HG03378 (cell line): ENCODE results near the gene SREBF2.
A peak's percentile ranks its signal among the peaks of the same experiment; 100 is the strongest.

ENCODE experiments used
- ATAC-seq: cut with Tn5 transposase; IDR thresholded peaks from one replicate; pipeline ENCODE4 v1.9.1; 2021; ENCODE audit warnings: mild to moderate bottlenecking, moderate library complexity; ENCODE audit not compliant: unreplicated experiment

The SREBF2 gene

DNA sequence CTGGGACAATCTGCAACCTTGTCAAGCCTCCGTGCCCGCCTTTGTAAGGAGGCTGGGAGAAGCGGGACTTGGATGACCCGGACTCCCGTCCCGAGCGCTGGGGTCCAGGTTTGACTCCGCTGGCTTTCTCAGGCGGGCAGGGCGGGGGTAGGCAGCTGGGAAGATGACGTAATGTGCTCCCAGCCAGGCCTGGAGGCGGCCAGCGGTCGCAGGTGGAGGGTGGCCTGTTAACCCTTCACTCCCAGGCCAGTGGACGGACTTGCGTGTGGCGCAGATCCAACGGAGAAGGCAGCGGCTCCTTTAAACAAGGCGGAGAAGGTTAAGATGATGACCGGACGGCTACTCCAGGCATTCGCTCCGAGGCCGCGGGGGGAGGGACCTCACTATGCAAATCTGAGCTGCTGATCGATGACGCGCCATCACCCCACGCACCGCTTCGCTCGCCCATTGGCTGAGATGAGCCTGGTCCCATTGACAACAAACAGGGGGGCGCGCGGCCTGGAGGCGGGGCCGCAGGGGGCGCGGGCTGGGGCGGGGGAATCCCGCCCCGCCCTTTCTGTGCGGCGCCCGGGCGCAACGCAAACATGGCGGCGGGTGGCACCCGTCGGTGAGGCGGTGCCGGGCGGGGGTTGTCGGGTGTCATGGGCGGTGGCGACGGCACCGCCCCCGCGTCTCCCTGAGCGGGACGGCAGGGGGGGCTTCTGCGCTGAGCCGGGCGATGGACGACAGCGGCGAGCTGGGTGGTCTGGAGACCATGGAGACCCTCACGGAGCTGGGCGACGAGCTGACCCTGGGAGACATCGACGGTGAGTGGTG lies at the start of gene SREBF2:
TSS of gene SREBF2 (plus strand) at position 553 of the 816 bp plus-strand sequence. CDS start at position 719, 166 bp downstream.
- ATAC-seq: peak; percentile 89

DNA sequence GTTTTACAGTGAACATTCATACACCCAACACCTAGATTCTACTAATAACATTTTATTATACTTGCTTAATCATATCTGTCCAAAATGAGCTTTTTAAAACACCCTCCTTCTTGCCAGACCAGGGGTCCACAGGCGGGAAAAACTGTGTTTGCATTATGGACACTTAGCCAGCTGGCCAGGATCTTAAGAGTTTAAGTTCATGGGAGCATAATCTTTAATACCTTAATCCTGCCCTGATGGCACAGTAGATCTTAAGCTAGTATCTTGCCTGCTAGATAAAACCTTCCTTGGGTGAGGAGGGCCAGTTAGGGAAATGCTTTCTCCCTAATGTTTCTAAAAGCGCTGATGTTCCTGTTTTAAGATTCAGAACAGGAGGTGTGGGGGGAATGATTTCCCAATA lies 45.6 kb upstream of the SREBF2 start:
- no peak for ATAC-seq

DNA sequence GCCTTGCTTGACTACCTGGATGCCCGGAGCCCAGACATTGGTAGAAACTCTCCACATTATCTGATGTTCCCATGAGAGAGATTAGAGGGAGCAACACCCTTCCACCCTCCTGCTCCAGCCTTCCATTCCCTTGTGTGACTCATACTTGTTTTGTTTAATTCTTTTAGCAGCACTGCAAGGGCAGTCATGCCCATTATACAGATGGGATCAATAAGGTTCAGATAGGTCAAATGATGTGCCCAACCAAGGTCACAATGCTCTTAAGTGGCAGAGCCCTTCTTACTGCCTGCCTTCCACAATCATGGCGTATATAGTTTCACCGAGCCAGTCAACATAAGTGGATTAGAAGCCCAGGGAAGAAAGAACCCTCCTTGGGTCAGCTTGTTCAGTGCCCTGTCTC lies 39.0 kb upstream of the SREBF2 start:
- no peak for ATAC-seq

DNA sequence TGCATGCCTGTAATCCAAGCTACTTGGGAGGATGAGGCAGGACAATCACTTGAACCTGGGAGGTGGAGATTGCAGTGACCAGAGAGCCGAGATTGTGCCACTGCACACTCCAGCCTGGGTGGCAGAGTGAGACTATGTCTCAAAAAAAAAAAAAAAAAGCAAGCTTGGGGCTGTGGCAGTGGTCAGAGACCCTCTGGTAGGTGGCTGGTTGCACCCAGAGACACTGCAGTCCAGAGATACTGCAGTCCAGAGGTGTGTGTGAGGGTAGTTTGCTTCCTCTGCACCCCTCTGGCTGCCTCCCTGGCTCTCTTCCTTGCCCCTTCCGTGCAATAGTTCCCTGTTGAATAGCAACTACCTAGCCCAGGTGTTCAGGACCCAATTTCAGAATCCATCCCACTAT lies 34.2 kb upstream of the SREBF2 start:
- no peak for ATAC-seq

DNA sequence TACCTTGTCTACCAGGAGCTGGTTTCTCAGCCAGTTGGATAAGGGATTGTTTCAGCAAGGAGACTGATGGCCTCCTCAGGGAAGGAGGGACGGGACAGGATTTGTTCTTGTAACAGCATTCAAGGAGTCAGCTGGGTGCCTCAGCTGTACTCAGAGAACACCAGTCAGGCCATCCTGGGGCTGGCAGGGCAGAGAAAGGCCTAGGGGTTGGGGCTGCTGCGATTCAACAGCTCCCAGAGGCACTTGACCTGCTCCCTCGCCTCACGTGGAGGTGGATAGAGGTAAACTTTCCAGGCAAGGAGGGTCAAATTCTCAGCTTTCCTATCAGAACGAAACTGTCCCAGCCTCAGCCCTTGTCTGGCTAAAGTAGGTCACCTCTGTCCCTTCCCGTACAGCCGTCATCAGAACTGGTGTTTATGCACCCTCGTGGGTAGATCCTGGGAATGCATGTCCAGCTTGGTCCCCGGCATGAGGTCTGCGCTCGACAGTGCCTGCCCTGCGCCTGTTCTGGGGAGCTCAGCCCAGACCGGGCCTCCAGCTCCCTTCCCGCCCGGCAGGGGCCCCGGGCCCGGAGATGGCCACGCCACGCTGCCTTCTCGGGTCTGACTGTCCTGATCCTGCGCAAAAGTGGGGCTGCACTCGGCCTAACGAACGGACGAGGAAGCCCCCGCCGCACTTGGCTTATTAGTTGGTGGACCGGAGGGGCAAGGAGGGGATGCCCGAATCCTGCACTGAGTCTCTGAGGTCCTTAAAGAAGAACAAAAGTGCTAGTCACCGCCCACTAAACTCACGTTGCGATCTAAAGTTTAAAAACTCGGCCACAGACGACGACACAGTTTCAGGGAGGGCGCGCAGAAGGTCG lies 33.2 kb upstream of the SREBF2 start:
- no peak for ATAC-seq

DNA sequence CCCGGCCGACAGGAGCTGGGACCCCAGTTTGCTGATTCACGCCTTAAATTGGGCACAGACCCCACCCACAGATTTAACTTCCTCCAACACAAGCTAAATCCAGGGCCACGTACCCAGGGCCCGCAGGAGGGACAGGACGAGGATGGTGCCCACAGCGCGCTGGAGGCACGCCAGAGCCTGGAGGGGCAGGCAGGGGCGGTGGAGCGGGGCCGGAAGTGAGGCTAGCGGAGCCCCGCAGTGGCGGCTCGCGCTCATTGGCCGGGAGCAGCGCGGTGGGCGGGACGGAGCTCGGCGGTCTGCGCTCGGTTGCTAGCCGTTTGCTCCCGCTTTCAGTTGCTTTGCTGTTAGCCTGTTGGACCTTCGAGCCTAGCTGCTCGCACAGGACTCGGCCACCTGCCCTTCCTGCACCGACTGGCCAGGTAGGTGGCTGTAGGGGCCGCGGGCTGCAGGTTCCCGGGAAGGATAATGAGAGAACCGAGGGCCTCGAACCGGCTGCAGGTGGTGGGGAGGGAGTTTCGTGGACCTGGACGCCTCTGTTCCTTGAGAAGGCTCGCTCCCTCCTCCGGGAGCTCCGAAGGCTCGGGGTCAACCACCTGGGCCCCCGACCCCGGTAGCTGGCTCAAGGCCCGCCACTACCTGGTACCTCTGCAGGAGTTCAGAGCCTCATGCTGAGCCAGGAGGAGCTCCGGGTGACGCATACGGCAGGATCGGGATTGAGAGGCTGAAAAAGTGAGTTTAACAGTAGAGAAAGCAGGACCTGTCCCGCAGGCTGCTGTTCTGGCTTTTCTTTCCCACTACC lies 32.4 kb upstream of the SREBF2 start, which contains the start of gene CCDC134:
TSS of gene CCDC134 (plus strand) at position 332 of the 799 bp plus-strand sequence. CDS start 8,212 bp downstream, outside the sequence.
- no peak for ATAC-seq

DNA sequence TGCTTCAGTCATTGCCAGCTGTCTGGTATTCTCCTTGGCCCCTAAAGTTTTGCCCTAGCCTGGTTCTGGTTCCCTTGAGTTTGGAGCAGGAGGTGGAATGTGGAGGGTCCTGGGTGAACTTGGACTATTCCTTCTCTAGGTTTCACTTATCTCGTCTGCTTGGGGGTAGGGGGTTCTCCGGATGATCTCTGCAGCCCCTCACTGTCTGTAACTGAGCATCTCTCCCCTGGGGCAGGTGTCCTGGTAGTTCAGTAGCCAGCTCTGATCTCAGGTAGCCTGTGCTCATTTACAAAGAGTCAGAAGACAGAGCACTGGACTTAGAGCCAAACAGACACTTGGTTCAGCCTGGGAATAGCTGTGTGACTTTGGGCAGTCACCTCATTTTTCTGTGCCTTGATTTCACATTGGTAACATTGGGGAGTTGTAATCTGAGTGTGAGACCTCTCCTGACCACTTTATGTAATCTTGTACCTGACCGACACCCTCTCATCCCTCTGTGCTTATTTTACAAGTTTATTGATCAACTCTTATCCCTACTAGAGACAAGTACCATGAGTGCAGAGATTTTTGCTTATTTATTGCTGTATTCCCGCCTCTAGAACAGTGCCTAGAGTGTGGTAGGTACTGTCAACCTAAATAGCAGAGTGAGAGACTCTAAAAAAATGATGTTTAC lies 31.6 kb upstream of the SREBF2 start:
- ATAC-seq: no peak

DNA sequence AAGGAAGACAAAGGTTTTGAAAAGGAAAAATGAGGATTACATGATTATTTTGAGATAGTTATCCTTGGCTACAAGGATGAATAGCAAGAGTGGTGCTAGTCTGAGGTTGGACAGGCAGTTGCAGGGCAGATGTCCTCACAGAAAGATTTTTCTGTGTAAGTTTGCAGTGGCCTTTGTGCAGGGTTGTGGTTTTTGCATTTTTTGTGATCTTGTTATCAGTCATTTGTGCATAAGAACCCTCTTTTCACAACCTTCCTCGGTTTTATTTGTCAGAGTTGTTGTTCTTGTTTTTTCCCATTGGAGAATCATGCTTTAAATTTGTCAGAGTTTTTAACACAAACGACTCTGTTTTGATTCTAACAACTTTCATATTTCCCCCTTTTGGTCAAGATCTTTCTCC lies 31.0 kb upstream of the SREBF2 start:
- no peak for ATAC-seq

DNA sequence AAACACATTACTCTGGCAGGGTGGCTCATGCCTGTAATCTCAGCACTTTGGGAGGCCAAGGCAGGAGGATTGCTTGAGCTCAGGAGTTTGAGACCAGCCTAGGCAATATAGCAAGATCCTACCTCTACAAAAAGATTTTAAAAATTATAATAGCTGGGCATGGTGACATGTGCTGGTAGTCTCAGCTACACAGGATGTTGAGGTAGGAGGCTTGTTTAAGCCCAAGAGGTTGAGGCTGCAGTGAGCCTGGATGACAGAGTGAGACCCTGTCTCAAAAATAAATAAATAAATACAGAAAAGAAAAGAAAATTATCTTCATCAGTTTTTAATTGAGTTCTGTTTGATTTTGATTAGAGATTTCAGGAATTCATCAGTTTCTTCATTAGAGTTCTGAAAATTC lies 27.3 kb upstream of the SREBF2 start:
- ATAC-seq: no peak

DNA sequence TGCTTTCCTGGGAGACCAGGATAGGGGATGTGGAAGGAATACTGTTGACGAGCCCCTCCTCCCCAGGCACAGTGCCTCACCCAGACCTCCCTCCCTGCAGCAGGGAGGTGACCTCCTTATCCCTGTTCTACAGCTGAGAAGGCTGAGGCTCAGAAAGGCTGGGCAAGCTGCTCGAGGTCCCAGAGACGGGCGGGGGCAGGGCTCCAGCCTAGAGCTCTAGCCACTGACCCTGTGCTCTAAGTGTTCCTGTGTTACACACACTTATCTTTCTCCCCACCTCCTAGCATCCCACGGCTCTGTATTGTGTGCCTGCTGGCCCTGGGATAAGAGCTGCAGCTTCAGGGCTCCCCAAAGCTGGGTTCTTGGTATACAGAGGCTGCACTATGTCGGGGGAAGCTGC lies 24.5 kb upstream of the SREBF2 start:
- no peak for ATAC-seq

DNA sequence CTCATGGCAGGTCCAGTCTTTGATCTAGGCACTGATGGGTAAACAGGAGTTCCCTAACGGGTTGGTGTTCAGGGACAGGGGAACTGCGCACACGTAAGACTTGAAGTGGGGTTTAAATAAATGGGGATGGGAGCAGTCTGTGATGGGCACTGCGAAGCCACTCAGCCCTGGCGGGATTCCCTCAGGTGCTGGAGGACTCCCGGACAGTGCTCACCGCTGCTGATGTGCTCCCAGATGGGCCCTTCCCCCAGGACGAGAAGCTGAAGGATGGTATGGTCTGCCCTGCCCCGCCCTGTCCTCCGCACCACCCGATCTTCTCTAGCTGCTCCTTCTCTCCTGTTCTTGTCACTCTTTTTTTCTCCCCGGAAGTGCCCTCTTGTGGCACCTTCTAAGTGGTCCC lies 22.9 kb upstream of the SREBF2 start:
- no peak for ATAC-seq

DNA sequence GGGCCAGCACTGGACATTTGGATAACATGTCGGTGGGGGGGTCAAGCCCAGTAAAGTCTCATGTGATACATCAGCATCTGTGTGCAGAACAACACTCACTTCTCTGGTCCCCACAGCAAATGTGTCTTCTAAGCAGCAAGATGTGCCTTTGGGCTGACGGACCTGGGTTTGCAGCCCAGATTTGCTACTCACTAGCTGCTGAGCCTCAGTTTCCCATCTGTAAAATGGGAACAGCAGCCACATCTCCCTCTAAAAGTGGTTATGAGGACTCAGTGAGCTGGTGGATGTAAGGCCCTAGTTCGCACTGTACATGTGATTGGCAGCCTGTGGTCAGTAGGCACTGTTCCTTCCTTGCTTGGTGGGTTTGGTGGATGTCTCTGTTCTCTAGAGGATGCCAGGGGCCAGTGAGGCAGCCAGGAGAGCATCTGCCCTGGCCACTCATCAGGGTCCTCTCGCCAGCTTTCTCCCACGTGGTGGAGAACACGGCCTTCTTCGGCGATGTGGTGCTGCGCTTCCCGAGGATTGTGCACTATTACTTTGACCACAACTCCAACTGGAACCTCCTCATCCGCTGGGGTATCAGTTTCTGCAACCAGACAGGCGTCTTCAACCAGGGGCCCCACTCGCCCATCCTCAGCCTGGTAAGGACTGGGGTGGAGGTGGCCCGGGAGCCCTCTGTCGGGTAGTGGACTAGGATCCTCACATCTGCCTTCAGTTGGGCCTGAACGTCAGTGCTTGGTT lies 19.9 kb upstream of the SREBF2 start:
- ATAC-seq: no peak

DNA sequence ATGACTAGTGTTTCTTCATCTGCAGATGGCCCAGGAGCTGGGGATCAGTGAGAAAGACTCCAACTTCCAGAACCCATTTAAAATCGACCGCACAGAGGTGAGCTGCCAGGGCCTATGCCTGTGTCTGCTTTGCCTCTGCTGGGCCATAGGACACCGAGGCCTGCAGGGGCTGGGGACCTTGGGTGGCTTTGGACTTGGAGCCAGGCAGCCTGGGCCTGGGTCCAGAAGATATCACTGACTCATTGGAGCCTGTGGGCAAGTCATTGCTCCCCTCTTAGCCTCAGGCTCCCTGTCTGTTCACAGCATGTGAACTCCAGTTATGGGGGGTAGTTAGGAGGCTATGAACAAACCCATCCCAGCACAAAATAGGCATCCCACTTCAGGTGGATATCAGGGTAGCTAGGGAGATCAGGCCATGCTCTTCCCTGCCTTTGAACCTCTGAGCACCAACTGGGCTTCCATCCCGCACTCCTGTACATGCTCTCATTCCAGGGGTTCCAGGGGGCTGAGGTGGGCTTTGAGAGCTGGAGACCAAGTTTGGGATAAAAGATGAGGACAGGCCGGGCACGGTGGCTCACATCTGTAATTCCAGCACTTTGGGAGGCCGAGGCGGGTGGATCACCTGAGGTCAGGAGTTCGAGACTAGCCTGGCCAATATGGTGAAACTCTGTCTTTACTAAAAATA lies 19.0 kb upstream of the SREBF2 start:
- no peak for ATAC-seq

DNA sequence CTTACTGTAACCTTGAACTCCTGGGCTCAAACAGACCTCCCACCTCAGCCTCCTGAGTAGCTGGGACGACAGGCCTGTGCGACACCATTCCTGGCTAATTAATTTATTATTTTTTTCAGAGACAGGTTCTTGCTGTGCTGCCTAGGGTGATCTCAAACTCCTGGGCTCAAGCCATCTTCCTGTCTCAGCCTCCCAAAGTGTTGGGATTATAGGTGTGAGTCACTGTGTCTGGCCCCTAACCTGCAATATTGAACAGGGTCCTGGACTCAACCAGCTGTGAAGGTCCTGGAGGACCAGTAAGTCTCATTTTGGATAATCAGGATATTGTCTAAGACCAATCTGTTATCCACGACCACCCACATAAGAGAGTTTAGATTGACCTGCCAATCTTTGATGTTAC lies 17.2 kb upstream of the SREBF2 start:
- ATAC-seq: no peak

DNA sequence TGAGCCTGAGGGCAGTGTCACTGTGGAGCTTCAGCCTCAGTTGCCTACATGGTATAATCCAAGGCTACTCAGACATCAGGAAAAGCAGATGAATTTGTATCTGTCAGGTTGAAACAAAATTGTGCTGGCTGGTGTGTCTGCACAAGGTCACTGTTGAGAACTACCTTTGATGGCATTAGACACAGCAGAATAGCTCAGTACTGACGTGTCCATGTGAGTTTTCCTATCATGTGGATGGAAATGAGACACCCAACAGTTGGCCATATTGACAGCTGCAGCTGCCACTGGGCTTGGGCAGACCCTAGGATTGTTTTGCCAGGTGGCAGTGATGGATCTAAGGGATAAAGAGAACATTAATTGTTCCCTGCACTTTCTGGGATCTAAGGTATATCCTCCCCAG lies 16.7 kb upstream of the SREBF2 start:
- ATAC-seq: no peak

DNA sequence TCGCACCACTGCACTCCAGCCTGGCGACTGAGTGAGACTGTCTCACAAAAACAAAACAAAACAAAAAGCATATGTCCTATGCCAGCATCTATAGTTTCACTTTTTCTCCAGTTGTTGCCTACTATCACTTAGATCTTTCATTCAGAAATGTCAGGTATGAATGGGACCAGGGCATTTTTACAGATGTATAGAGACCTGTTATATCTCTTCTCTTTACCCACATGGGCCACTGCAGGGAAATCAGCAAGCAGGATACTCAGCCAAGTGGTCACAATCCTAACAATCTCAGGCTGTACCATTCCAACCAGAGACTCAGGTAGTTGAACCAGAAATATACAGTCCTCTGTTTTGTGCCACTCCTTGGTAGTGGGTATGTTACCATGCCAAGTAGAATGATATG lies 16.0 kb upstream of the SREBF2 start:
- no peak for ATAC-seq

DNA sequence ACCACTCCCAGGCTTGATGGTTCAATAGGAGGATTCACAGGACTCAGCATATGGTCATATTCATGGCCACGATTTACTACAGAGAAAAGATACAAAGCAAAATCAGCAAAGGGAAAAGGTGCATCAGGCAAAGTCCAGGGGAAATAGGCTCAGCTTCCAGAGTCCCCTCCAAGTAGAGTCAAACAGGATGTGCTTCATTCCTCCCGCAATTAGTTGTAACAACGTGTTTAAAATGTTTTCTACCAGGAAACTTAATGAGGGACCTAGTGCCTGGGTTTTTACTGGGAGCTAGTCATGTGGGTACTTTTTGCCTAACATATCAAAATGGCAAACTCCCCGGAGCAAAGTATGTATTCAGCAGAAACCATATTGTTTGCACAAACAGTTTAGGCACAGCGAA lies 14.9 kb upstream of the SREBF2 start:
- ATAC-seq: no peak

DNA sequence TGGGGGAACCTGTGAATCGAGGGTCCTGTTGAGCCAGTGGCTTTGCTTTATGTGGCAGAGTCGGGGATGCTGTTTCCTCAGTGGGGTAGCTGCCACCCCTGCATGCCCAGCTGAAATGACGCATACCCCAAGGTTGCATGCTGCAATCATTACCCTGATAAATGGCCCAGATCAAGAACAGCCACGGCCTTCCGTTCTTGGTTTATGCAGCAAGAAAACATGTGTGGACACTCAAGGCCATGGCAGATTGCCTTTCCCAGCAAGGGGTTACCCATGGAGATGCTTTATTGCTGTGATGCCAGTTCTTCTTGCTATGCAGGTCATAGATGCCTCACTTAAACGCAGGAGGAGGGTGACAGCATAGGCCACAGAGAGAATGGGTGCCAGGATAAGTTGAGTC lies 14.3 kb upstream of the SREBF2 start:
- ATAC-seq: no peak

DNA sequence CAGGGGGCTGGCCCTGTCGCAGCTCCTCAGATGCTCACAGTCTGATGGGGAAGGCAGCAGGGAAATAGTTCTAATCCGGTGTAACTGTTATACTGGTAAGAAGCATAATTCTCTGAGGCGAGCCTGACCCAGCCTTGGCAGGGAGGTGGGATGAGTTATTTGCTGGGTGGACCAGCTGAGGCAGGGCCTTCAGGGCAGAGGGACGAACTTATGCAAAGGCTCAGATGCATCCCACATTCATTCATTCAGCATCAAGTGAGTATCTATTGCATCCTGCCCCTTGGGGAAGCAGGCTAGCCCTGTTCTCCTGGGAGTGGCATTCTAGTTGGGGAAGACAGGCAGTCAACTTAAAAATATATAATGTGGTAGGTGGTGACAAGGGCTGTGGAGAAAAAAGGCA lies 13.6 kb upstream of the SREBF2 start:
- ATAC-seq: no peak
